Adipose tissue (tissue), 3 donors: ENCODE results near the gene RHOT2. TPM values are rescaled to one million over a fixed set of nuclear protein-coding genes. Genes with fewer than 3 reads are reported as not detected.

Experiments
- H3K27ac ChIP-seq: one replicate; pipeline ENCODE4 v1.5.1; 2013; ENCODE audit warnings: low read depth, low read length
- WGBS, 3 donors: extraction: QIAGEN DNeasy Blood & Tissue Kit; methylation state at CpG; one replicate each; pipeline ENCODE4 v1.1.7; 2013; 5-methylcytosine and 5-hydroxymethylcytosine counted together
- polyA plus RNA-seq, 3 donors: library from polyadenylated mRNA; stranded (reverse); fragments of 200-250 nt; gene quantifications; one replicate each; pipeline ENCODE4 v1.2.3, GENCODE V29; 2013
- donor health status: healthy with polysubstance abuse.
- donor health status: Bipolar disorder and iron deficiency.
- donor health status: healthy.

Gene RHOT2
- polyA plus RNA-seq, 3 donors: 67.7 to 107 (median 85.5) TPM

GRCh38 chr16:661184-661821 lies 6.6 kb upstream of the RHOT2 start:
- no peak overlapping the region for H3K27ac ChIP-seq
- 38 to 70% (median 55%) methylated on average over 28 to 35 of the region's 35 CpGs for WGBS, 3 donors

GRCh38 chr16:662095-662494 lies 5.8 kb upstream of the RHOT2 start:
- 91 to 93% (median 93%) methylated on average over 19 of the region's 19 CpGs for WGBS, 3 donors
- H3K27ac ChIP-seq: no peak overlapping the region

GRCh38 chr16:662597-662996 lies 5.3 kb upstream of the RHOT2 start:
- H3K27ac ChIP-seq: no peak overlapping the region
- 94% methylated on average over 21 of the region's 21 CpGs for WGBS, 3 donors

- H3K27ac ChIP-seq: no peak overlapping the region
- 88 to 94% (median 90%) methylated on average over 13 of the region's 13 CpGs for WGBS, 3 donors
These were observed 1.4 kb upstream of the RHOT2 start for GRCh38 chr16:666572-666971.

GRCh38 chr16:667113-667779 lies 686 bp upstream of the RHOT2 start:
- H3K27ac ChIP-seq: no peak overlapping the region
- WGBS, 3 donors: 83 to 85% (median 85%) methylated on average over 22 of the region's 22 CpGs

GRCh38 chr16:668519-669171 lies 713 bp downstream of the RHOT2 start:
- 7 to 9% (median 8%) methylated on average over 45 to 50 of the region's 50 CpGs for WGBS, 3 donors

GRCh38 chr16:669666-670065 lies 1.7 kb downstream of the RHOT2 start:
- WGBS, 3 donors: 91 to 97% (median 95%) methylated on average over 13 of the region's 13 CpGs
- H3K27ac ChIP-seq: no peak overlapping the region

More at GRCh38 chr16:668519-669171, 713 bp downstream of the RHOT2 start:
- H3K27ac ChIP-seq: no peak overlapping the region

GRCh38 chr16:670485-671352 lies 2.8 kb downstream of the RHOT2 start:
- WGBS, 3 donors: 91 to 93% (median 92%) methylated on average over 51 to 52 of the region's 52 CpGs
- no peak overlapping the region for H3K27ac ChIP-seq

- WGBS, 3 donors: 83 to 88% (median 86%) methylated on average over 35 to 40 of the region's 40 CpGs
- H3K27ac ChIP-seq: no peak overlapping the region
These were observed 3.6 kb downstream of the RHOT2 start for GRCh38 chr16:671353-672131.

- 91 to 95% (median 94%) methylated on average over 19 of the region's 19 CpGs for WGBS, 3 donors
- H3K27ac ChIP-seq: no peak overlapping the region
These were observed 4.4 kb downstream of the RHOT2 start for GRCh38 chr16:672371-672770.

- no peak overlapping the region for H3K27ac ChIP-seq
- WGBS, 3 donors: 95 to 96% (median 96%) methylated on average over 19 to 21 of the region's 21 CpGs
These were observed 4.9 kb downstream of the RHOT2 start for GRCh38 chr16:672851-673250.

- 90 to 94% (median 92%) methylated on average over 16 to 18 of the region's 18 CpGs for WGBS, 3 donors
- no peak overlapping the region for H3K27ac ChIP-seq
These were observed 5.6 kb downstream of the RHOT2 start for GRCh38 chr16:673399-673991.

GRCh38 chr16:674214-674881 lies 6.4 kb downstream of the RHOT2 start:
- H3K27ac ChIP-seq: no peak overlapping the region
- WGBS, 3 donors: 68 to 85% (median 73%) methylated on average over 22 of the region's 22 CpGs

GRCh38 chr16:674968-675883 lies 7.3 kb downstream of the RHOT2 start, which contains the start of gene RHBDL1:
Gene RHBDL1, plus strand, starts transcription at chr16:675671. Its CDS starts 120 bp downstream, at chr16:675791.
- 4 to 8% (median 7%) methylated on average over 58 to 73 of the region's 73 CpGs for WGBS, 3 donors
- H3K27ac ChIP-seq: no peak within 1 kb of the TSS

- H3K27ac ChIP-seq: no peak overlapping the region
- WGBS, 3 donors: 44 to 49% (median 49%) methylated on average over 20 to 25 of the region's 25 CpGs
These were observed 8.1 kb downstream of the RHOT2 start for GRCh38 chr16:675884-676564.

- WGBS, 3 donors: 85 to 92% (median 91%) methylated on average over 18 to 21 of the region's 21 CpGs
- no peak overlapping the region for H3K27ac ChIP-seq
These were observed 8.6 kb downstream of the RHOT2 start for GRCh38 chr16:676565-676902.
